HepG2 (cell line): Measurements from ENCODE around the gene C10orf143. TPM values are rescaled to one million over a fixed set of nuclear protein-coding genes. Genes with fewer than 3 reads are reported as not detected.

Source experiments
- ARHGAP35 ChIP-seq: sonication (generic); formaldehyde crosslinking; IDR thresholded peaks from 2 replicates; pipeline ENCODE4 v1.9.0; 2022; ENCODE audit warnings: mild to moderate bottlenecking, inconsistent platforms, moderate library complexity, missing genetic modification reagents, borderline replicate concordance
- CEBPG ChIP-seq: IDR thresholded peaks from 2 replicates; pipeline ENCODE4 v1.6.1; 2016
- HOXA3 ChIP-seq: sonication (generic); formaldehyde crosslinking; IDR thresholded peaks from 2 replicates; pipeline ENCODE4 v1.5.0; 2020; ENCODE audit warnings: missing genetic modification reagents
- KIAA2018 ChIP-seq: sonication (generic); formaldehyde crosslinking; IDR thresholded peaks from 2 replicates; pipeline ENCODE4 v1.5.0; 2020; ENCODE audit warnings: mild to moderate bottlenecking, missing genetic modification reagents, borderline replicate concordance
- MAFK ChIP-seq, 2 experiments: IDR thresholded peaks in 1 of 2; conservative IDR thresholded peaks in 1 of 2; 2 replicates each; pipeline ENCODE4 v1.6.1; 2011; ENCODE audit warnings: improper control_type of control experiment in 2 of 2, low read length in 2 of 2
- MXD3 ChIP-seq: IDR thresholded peaks from 2 replicates; pipeline ENCODE4 v1.6.1; 2016; ENCODE audit warnings: mild to moderate bottlenecking, missing biosample characterization, missing genetic modification reagents
- NFATC3 ChIP-seq: sonication (generic); formaldehyde crosslinking; IDR thresholded peaks from 2 replicates; pipeline ENCODE4 v1.5.1; 2020; ENCODE audit warnings: mild to moderate bottlenecking, missing genetic modification reagents
- NFIB ChIP-seq: sonication (generic); formaldehyde crosslinking; IDR thresholded peaks from 2 replicates; pipeline ENCODE4 v1.9.0; 2021; ENCODE audit warnings: missing genetic modification reagents, mild to moderate bottlenecking, borderline replicate concordance
- RBFOX2 ChIP-seq: fragments of 200-400 bp; formaldehyde crosslinking; IDR thresholded peaks from 2 replicates; pipeline ENCODE4 v1.6.1; 2017; ENCODE audit warnings: low read depth, mild to moderate bottlenecking, low read length
- SRF ChIP-seq: IDR thresholded peaks from 2 replicates; pipeline ENCODE4 v1.6.1; 2011; ENCODE audit warnings: mild to moderate bottlenecking, low read depth, low read length, moderate library complexity
- SRSF1 ChIP-seq: fragments of 200-400 bp; formaldehyde crosslinking; optimal IDR thresholded peaks from 2 replicates; pipeline ENCODE3; 2017; ENCODE audit warnings: mild to moderate bottlenecking, low read depth, low read length, moderate library complexity
- SYNCRIP ChIP-seq: fragments of 200-400 bp; formaldehyde crosslinking; IDR thresholded peaks from 2 replicates; pipeline ENCODE4 v1.6.1; 2018; ENCODE audit warnings: mild to moderate bottlenecking, low read depth, low read length; ENCODE audit not compliant: insufficient read depth
- ZFP90 ChIP-seq: sonication (generic); formaldehyde crosslinking; IDR thresholded peaks from 2 replicates; pipeline ENCODE4 v1.8.0; 2022; ENCODE audit warnings: missing genetic modification reagents, mild to moderate bottlenecking, inconsistent platforms, borderline replicate concordance
- ZNF691 ChIP-seq: sonication (generic); formaldehyde crosslinking; IDR thresholded peaks from 2 replicates; pipeline ENCODE4 v1.4.0; 2020; ENCODE audit warnings: missing genetic modification reagents, low read depth, mild to moderate bottlenecking, borderline replicate concordance
- polyA plus RNA-seq, 8 experiments: library from polyadenylated mRNA; depleted of rRNA in 3 of 8; stranded (reverse) in 7 of 8; unstranded in 1 of 8; fragments of >200 nt; fragmentation: Illumina TruSeq in 4 of 8; extraction: Trizol in 4 of 8; gene quantifications; 2 replicates each; pipeline versions ENCODE4 v1.2.1 to v1.2.3, GENCODE V29; 2011 to 2016; ENCODE audit warnings: low read depth in 4 of 8, missing spikeins in 1 of 8, mixed read lengths in 1 of 8; ENCODE audit not compliant: insufficient read depth in 1 of 8
- total RNA-seq, 5 experiments: library from RNA; depleted of rRNA; stranded (reverse); fragments of >200 nt; fragmentation: Illumina TruSeq; extraction: Trizol; gene quantifications; 2 replicates each; pipeline ENCODE4 v1.2.3, GENCODE V29; 2016; ENCODE audit warnings: low read depth in 1 of 5
- TF ChIP-seq, protein P1 (sequence below): sonication (generic); formaldehyde crosslinking; IDR thresholded peaks from 2 replicates; pipeline ENCODE4 v1.5.0; 2020; ENCODE audit warnings: mild to moderate bottlenecking, low read depth, missing genetic modification reagents, borderline replicate concordance
- TF ChIP-seq, protein P2 (sequence below): sonication (generic); formaldehyde crosslinking; IDR thresholded peaks from 2 replicates; pipeline ENCODE4 v1.8.0; 2022; ENCODE audit warnings: mild to moderate bottlenecking, missing genetic modification reagents, borderline replicate concordance

C10orf143 gene
- total and polyA plus RNA-seq, 2 of the 13 experiments (the other 11 are each of a cell fraction or from before 2014, with no cell fraction given): 0.21 to 0.91 TPM

DNA sequence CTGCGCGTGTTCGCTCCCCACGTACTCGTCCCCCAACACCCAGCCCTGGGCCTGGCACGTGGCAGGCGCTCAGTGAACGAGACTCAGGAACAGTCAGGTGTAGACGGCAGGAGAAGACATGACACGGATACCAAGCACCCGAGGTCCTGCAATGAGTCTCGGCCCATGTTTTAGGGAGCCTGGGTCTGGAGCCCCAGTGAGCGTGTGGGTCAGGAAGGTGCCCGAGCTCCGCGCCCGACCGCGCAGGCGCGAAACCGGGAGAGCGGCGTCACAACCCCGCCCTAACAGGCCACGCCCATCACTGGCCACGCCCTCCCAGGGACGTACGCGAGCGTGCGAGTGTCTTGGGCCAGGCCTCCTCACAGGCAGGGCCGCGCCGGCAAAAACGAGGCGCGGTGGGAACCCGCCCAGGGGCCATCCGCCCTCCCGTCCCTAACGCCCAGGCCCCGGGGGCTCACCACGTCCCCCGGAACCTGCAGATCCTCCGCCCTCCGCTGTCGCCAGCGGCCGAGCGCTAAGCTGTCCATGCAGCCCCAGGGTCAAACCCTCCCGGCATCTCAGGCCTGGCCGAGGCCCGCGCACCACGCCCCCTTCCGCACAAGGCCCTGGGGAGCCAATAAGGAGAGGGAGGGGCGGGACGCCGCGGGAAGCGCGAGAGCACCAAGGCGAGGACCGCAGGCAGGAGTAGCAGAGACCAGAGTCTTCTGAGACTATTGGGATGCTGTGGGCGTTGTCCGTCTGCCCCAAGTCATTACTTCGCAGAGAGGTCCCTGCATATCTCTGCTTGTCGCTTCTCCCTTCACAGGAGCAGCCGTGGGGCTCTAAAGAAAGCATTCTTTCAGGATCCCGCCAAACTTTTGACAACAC lies at the start of gene C10orf143 (continued):
- no peak for TF ChIP-seq MAFK (conservative IDR thresholded peaks at IDR 0.05 in 1 of 2, IDR thresholded peaks at IDR 0.05 in 1 of 2; ENCODE audit: low read length in 2 of 2)
- 0 out of 2 replicates have a peak, but pooled peaks have one; percentile 13 for TF ChIP-seq HOXA3 (CRISPR knock-in tag)
- TF ChIP-seq RBFOX2: peak; percentile 93
- no peak for TF ChIP-seq SRSF1
- peak; percentile 90; the same call in 1 of the 2 replicates for TF ChIP-seq MXD3
- no peak for TF ChIP-seq SYNCRIP
- TF ChIP-seq ARHGAP35 (CRISPR knock-in tag): peak; percentile 79; the same call in 1 of the 2 replicates
- TF ChIP-seq CEBPG (CRISPR knock-in tag): no peak; the same call in 1 of the 2 replicates
- peak; percentile 56; the same call in 1 of the 2 replicates for TF ChIP-seq SRF
- no peak; the same call in none of the 2 replicates for TF ChIP-seq ZNF691 (CRISPR knock-in tag)
- TF ChIP-seq ZFP90 (CRISPR knock-in tag): peak; percentile 84; the same call in 1 of the 2 replicates
- TF ChIP-seq NFIB (CRISPR knock-in tag): no peak
- TF ChIP-seq, protein P1, sequence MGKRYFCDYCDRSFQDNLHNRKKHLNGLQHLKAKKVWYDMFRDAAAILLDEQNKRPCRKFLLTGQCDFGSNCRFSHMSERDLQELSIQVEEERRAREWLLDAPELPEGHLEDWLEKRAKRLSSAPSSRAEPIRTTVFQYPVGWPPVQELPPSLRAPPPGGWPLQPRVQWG (CRISPR knock-in tag): no peak
- TF ChIP-seq, protein P2, sequence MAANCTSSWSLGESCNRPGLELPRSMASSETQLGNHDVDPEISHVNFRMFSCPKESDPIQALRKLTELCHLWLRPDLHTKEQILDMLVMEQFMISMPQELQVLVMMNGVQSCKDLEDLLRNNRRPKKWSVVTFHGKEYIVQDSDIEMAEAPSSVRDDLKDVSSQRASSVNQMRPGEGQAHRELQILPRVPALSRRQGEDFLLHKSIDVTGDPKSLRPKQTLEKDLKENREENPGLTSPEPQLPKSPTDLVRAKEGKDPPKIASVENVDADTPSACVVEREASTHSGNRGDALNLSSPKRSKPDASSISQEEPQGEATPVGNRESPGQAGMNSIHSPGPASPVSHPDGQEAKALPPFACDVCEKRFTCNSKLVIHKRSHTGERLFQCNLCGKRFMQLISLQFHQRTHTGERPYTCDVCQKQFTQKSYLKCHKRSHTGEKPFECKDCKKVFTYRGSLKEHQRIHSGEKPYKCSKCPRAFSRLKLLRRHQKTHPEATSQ: no peak
- peak; percentile 47; the same call in 1 of the 2 replicates for TF ChIP-seq NFATC3
- no peak for TF ChIP-seq KIAA2018 (CRISPR knock-in tag)
